GM12864 (cell line): Measurements from ENCODE around the gene SGO2.
"Not testable (repeated sequence)": the region's sequence is repeated elsewhere in the genome, so short reads cannot be mapped to it uniquely, and the experiment has no call there.

Experiments
- DNase-seq: peaks from one replicate; pipeline ENCODE4 v3.0.0-alpha.2; 2011; ENCODE audit warnings: low read depth
- H3K4me3 ChIP-seq: 2 replicates; pipeline ENCODE4 v1.5.1; 2011; ENCODE audit warnings: mild to moderate bottlenecking, low read depth, low read length, control low read depth
- TF ChIP-seq, protein P1 (sequence below): IDR thresholded peaks from 2 replicates; pipeline ENCODE4 v1.5.1; 2011; ENCODE audit warnings: low read depth, mild to moderate bottlenecking, moderate library complexity, low read length, control low read depth, inconsistent platforms; ENCODE audit errors: missing control alignments

SGO2 gene

DNA sequence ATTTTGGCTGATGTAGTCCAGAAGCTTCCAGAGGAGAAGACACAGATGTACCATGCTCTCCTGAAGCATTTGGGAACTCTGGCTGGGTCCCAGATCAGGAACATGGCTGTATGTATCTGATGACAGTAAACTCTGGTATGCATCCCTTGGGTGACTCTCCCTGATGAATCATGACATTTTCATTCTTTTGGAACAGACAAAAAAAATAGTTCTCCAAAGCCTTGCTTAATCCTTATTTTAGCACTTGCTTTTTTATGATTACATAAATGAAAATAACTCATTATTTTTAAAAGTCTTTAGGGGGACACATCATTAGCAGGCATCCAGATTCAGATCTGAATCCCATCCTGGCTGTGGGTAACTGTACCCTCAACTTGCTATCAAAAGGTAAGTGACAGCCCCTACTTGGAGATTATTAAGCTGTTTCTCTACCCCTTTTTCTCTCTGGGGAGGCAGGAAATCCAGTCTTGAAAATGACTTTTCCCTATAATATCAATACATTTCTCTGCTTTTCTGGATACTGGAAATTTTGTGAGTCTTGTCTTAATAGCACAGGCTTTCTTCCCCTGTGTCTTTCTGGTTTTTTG, 83.1 kb downstream of the SGO2 start:
- no peak for DNase-seq

GRCh38 chr2:200610217-200610616, 84.2 kb downstream of the SGO2 start:
- H3K4me3 ChIP-seq, DNase-seq: not testable (repeated sequence)

More for the DNA sequence above, 83.1 kb downstream of the SGO2 start:
- no peak overlapping the region for H3K4me3 ChIP-seq
- TF ChIP-seq, protein P1, sequence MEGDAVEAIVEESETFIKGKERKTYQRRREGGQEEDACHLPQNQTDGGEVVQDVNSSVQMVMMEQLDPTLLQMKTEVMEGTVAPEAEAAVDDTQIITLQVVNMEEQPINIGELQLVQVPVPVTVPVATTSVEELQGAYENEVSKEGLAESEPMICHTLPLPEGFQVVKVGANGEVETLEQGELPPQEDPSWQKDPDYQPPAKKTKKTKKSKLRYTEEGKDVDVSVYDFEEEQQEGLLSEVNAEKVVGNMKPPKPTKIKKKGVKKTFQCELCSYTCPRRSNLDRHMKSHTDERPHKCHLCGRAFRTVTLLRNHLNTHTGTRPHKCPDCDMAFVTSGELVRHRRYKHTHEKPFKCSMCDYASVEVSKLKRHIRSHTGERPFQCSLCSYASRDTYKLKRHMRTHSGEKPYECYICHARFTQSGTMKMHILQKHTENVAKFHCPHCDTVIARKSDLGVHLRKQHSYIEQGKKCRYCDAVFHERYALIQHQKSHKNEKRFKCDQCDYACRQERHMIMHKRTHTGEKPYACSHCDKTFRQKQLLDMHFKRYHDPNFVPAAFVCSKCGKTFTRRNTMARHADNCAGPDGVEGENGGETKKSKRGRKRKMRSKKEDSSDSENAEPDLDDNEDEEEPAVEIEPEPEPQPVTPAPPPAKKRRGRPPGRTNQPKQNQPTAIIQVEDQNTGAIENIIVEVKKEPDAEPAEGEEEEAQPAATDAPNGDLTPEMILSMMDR: no peak

GRCh38 chr2:200613692-200614091, 87.7 kb downstream of the SGO2 start:
- TF ChIP-seq, protein P1: no peak
- DNase-seq: no peak
- no peak overlapping the region for H3K4me3 ChIP-seq

DNA sequence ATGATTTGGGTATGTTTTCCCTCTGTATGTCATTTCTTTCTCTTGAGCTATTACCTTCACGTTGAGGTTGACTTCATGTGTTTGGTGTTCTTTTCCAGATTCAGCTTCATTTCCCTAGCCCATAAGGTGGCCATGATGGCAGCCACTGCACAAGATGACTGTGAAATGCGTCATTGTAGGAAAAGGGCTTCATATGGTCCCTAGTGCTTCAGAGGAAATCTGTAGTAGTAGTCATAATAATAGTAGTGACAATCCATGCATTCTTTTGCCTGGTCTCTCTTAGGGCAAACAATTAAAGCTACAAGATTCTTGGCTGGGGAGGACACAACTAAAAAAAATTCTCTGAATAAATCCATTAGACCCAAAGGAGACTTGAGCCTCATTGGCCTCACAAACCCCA, 88.2 kb downstream of the SGO2 start:
- no peak for DNase-seq
- H3K4me3 ChIP-seq: no peak overlapping the region
- TF ChIP-seq, protein P1: no peak

GRCh38 chr2:200615247-200615646, 89.2 kb downstream of the SGO2 start:
- TF ChIP-seq, protein P1: no peak
- H3K4me3 ChIP-seq: no peak overlapping the region
- no peak for DNase-seq

DNA sequence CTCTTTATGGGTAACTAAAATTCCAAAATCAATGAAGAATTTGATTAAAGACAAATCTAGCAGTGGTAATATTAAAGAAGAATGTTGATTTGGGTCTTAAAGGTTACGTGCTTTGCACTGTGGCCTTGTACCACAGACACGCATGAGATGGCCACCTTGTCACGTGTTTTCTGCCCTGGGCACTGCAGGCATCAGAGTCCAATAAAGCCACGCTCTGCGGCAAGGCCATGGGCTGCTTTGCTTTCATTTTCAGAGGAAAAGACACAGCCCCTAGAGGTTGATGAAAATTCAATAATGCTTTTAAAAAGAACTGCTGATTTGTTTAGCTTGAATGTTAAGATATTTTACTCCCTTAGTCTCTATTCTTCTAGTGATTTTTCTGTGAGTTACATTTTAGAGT, 90.2 kb downstream of the SGO2 start:
- TF ChIP-seq, protein P1: no peak
- no peak overlapping the region for H3K4me3 ChIP-seq
- DNase-seq: no peak

DNA sequence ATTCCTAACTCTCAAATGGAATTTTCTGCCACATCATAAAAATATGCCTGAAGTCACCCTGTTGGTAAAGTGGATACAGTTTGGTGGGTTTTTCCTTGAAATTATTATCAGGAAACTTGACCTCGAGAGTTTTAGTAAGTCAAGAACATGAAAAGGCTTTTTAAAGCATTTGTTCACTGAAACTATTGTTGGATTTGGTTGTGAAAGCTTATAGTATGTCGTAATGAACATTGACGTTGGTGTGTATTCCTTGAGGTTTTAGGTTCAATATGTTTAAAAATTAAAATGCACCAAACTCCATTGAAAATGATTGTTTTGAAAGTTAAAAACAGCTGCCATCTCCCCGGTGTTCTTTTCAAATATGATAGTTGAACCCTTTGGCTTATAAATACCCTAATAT, 90.6 kb downstream of the SGO2 start:
- DNase-seq: no peak
- TF ChIP-seq, protein P1: no peak
- H3K4me3 ChIP-seq: no peak overlapping the region
